Endometrial microvascular endothelial cells (primary cell): ENCODE data around the gene TMEM147. TPM values are rescaled to one million over a fixed set of nuclear protein-coding genes. Genes with fewer than 3 reads are reported as not detected.
"Not testable (repeated sequence)": the region's sequence is repeated elsewhere in the genome, so short reads cannot be mapped to it uniquely, and the experiment has no call there.

ENCODE experiments used
- in situ Hi-C: cut with HindIII; loops from 2 replicates; pipeline ENCODE4 v1.10.0; 2017; ENCODE audit warnings: low sequenced_read_pairs, low pct_unique_long_range_greater_than_20kb; ENCODE audit errors: inconsistent ontology term
- total RNA-seq: library from RNA; depleted of rRNA; stranded (reverse); fragments of >200 nt; gene quantifications from one replicate; pipeline ENCODE4 v1.2.3, GENCODE V29; 2015; ENCODE audit errors: inconsistent ontology term

The TMEM147 gene
- total RNA-seq, 1 donor from 2014 or later, result 87.1 TPM

DNA sequence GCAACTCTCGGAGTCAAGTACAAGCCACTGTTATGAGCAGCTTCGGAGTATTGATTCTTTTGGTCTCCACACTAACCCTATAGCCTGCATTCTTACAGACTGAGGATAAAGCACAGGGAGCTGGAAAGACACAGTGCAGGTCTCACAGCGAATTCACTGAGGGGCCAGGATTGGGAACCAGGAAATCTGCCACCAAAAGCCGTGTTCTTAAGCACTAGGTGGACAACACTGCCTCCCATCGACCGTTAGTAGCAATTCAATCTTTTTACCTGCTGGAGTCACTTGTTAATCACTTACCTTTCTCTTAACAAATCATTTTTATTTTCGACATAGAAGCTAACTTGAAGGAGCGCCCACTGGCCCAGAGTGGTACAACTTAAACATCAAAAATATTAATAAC is 46.8 kb downstream of the TMEM147 start:
- in situ Hi-C loops, result no loop called here

DNA sequence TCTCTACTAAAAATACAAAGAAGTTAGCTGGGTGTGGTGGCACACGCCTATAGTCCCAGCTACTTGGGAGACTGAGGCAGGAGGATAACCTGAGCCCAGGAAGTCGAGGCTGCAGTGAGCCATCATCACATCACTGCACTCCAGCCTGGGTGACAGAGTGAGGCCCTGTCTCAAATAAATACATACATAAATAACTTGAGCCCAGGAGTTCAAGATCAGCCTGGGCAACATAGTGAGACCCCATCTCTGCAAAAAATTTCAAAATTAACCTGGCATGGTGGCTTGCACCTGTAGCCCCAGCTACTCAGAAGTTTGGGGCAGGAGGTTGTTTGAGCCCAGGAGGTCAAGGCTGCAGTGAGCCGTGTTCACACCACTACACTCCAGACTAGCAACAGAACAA is 49.6 kb downstream of the TMEM147 start:
- in situ Hi-C loops, result not testable (repeated sequence)

DNA sequence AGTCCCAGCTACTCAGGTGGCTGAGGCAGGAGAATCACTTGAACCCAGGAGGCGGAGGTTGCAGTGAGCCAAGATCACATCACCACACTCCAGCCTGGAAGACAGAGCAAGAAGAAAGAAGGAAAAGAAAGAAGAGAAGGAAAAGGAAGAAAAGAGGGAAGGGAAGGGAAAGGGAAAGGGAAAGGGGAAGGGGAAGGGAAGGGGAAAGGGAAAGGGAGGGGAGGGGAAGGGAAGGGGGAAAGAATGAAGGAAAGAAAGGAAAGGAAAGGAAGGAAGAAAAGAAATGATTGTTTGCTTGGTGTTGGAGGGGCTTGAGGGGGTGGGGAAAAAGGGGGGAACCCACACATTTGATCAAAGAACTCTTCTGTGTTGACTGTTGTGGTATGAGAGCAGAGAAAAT is 50.5 kb downstream of the TMEM147 start:
- in situ Hi-C loops, result no loop called here

DNA sequence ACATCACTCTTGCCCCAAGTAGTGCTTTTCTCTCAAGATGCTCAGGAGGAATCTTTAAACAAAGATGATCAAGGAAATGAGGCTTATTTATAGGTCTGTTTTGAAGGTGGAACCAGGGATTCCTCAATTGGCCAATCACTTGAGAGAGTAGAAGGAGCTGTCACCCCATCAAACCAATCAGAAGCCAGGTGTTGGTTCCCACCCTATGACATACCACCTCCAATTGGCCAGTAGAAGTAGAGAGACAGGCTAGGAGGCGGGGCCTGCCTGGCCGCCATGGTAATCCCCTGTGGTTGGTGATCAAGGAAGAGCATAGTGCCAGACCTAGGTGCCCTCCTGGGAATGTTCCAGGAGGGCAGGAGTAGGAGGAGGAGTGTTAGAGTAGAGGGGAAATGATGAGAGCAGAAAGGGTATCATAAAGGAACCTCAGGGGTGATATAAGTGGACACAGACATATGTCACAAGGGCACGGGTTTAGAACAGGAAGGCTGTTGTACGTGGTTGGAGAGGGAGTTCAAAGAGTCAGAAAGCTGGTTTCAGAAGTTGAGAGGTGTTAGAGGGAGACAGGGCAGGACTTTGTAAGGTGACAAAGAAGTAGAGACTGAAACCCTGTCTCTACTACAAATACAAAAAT is 51.1 kb downstream of the TMEM147 start:
- in situ Hi-C loops, result no loop called here

Other genes starting within 250 kb of the TMEM147 start
- gene CD22, start 216.4 kb upstream of the TMEM147 start, total RNA-seq, result 5.8 TPM
- not detected for gene FFAR1, start 197.7 kb upstream of the TMEM147 start, total RNA-seq
- not detected for gene FFAR3, start 187.2 kb upstream of the TMEM147 start, total RNA-seq
- gene GPR42, start 174.6 kb upstream of the TMEM147 start, total RNA-seq, result not detected
- not detected for gene FFAR2, start 97.4 kb upstream of the TMEM147 start, total RNA-seq
- not detected for gene KRTDAP, start 55.2 kb upstream of the TMEM147 start, total RNA-seq
- not detected for gene DMKN, start 32.0 kb upstream of the TMEM147 start, total RNA-seq
- not detected for gene SBSN, start 17.3 kb upstream of the TMEM147 start, total RNA-seq
- not detected for gene GAPDHS, start 12.2 kb upstream of the TMEM147 start, total RNA-seq
- gene ATP4A, start 18.0 kb downstream of the TMEM147 start, total RNA-seq, result not detected
- not detected for gene PMIS2, start 40.5 kb downstream of the TMEM147 start, total RNA-seq
- gene HAUS5, start 67.1 kb downstream of the TMEM147 start, total RNA-seq, result 20.8 TPM
- gene RBM42, start 83.4 kb downstream of the TMEM147 start, total RNA-seq, result 84.6 TPM
- gene ETV2, start 96.1 kb downstream of the TMEM147 start, total RNA-seq, result not detected
- gene COX6B1, start 102.7 kb downstream of the TMEM147 start, total RNA-seq, result 610 TPM
- gene UPK1A, start 120.9 kb downstream of the TMEM147 start, total RNA-seq, result not detected
- not detected for gene ZBTB32, start 158.9 kb downstream of the TMEM147 start, total RNA-seq
- 11.1 TPM for gene KMT2B, start 172.4 kb downstream of the TMEM147 start, total RNA-seq
- 2.0 TPM for gene IGFLR1, start 196.8 kb downstream of the TMEM147 start, total RNA-seq
- 7.4 TPM for gene U2AF1L4, start 199.8 kb downstream of the TMEM147 start, total RNA-seq
- 36.0 TPM for gene PSENEN, start 200.0 kb downstream of the TMEM147 start, total RNA-seq
- 13.1 TPM for gene LIN37, start 202.9 kb downstream of the TMEM147 start, total RNA-seq
- gene HSPB6, start 211.4 kb downstream of the TMEM147 start, total RNA-seq, result not detected
- 7.2 TPM for gene PROSER3, start 212.6 kb downstream of the TMEM147 start, total RNA-seq
- 0.19 TPM for gene ARHGAP33, start 229.9 kb downstream of the TMEM147 start, total RNA-seq